GM19455 (cell line): ENCODE measurements around the gene NLGN1.

Experiments used
- ATAC-seq: cut with Tn5 transposase; IDR thresholded peaks from one replicate; pipeline ENCODE4 v1.9.1; 2021; ENCODE audit not compliant: unreplicated experiment

Gene NLGN1

GRCh38 chr3:174132006-174132405 is 734.5 kb downstream of the NLGN1 start:
- no peak for ATAC-seq

- no peak for ATAC-seq
These were observed 735.0 kb downstream of the NLGN1 start for GRCh38 chr3:174132421-174133042.

GRCh38 chr3:174146008-174146407 is 748.5 kb downstream of the NLGN1 start:
- ATAC-seq = no peak

GRCh38 chr3:174147798-174148197 is 750.3 kb downstream of the NLGN1 start:
- no peak for ATAC-seq

- no peak for ATAC-seq
These were observed 756.3 kb downstream of the NLGN1 start for GRCh38 chr3:174153871-174154270.

GRCh38 chr3:174156200-174156599 is 758.7 kb downstream of the NLGN1 start:
- ATAC-seq = no peak

- no peak for ATAC-seq
These were observed 761.1 kb downstream of the NLGN1 start for GRCh38 chr3:174158674-174159073.

- ATAC-seq = no peak
These were observed 762.1 kb downstream of the NLGN1 start for GRCh38 chr3:174159604-174160003.

GRCh38 chr3:174162550-174162949 is 765.0 kb downstream of the NLGN1 start:
- ATAC-seq = no peak

- ATAC-seq = no peak
These were observed 770.5 kb downstream of the NLGN1 start for GRCh38 chr3:174168026-174168425.

- no peak for ATAC-seq
These were observed 771.2 kb downstream of the NLGN1 start for GRCh38 chr3:174168538-174169254.

- no peak for ATAC-seq
These were observed 772.2 kb downstream of the NLGN1 start for GRCh38 chr3:174169736-174170135.

GRCh38 chr3:174170248-174170647 is 772.7 kb downstream of the NLGN1 start:
- no peak for ATAC-seq

GRCh38 chr3:174186377-174186989 is 788.9 kb downstream of the NLGN1 start:
- ATAC-seq = no peak

- no peak for ATAC-seq
These were observed 793.8 kb downstream of the NLGN1 start for GRCh38 chr3:174191380-174191779.

- no peak for ATAC-seq
These were observed 794.4 kb downstream of the NLGN1 start for GRCh38 chr3:174191895-174192294.

GRCh38 chr3:174192471-174192870 is 794.9 kb downstream of the NLGN1 start:
- ATAC-seq = no peak

- no peak for ATAC-seq
These were observed 796.1 kb downstream of the NLGN1 start for GRCh38 chr3:174193604-174194003.

- no peak for ATAC-seq
These were observed 799.9 kb downstream of the NLGN1 start for GRCh38 chr3:174197416-174197815.

- ATAC-seq = no peak
These were observed 800.7 kb downstream of the NLGN1 start for GRCh38 chr3:174198199-174198598.

GRCh38 chr3:174199696-174200095 is 802.2 kb downstream of the NLGN1 start:
- no peak for ATAC-seq

GRCh38 chr3:174202116-174202515 is 804.6 kb downstream of the NLGN1 start:
- no peak for ATAC-seq
